Measurements from ENCODE around the gene JAM2. TPM values are rescaled to one million over a fixed set of nuclear protein-coding genes. Genes with fewer than 3 reads are reported as not detected.
"Not testable (repeated sequence)": the region's sequence is repeated elsewhere in the genome, so short reads cannot be mapped to it uniquely, and the experiment has no call there.

The JAM2 gene
- total and polyA plus RNA-seq, 12 donors, result 15.3 to 54.4 (median 34.5) TPM

DNA sequence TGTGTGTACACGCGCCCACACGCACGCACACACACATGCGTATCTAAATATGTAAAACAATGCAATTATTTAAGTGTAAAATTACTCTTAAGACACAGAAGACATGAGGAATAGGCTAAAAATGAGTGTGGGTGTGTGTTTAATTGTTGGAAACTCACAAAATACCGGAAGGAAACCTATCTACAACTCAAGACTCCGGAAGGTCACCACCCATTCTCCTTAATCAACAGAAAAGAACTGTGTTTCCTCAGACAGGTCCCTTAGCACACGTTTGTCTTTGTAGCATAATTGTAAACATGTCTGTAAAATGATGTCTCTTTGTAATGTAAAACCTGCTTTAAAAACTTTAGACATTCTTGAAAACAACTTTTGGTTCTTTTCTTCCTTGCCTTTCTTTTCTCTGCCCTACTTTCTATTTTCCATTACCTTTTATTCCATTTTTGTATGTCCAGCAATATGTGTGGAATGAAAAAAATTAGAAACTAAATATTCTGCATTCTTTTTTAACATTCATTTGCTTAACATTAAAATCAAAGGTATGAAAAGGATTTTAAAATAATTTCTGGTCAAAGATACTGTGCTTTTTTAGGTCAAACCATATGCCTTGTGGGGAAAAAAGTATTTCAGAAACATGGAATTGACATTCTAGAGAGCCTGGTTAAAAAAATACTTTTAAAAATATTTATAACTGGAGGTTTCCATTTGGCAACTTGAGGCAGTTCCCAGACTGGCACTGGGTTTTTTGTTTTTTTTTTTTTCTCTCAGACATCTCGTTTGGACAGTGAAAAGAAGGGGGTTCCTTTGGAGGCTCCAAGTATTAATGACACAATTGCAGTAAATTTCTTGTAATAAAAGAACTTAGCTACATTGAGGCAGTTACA lies 49.5 kb downstream of the JAM2 start:
- ATAC-seq, result peak in 7 of 8 donors; percentile 73 to 91 (median 79)
- 64 to 67% methylated on average over 9 of the region's 9 CpGs for WGBS, 2 donors
- Histone ChIP-seq H3K9me3 (no peaks in the 10 kb centered on the region), H3K4me1 (peaks cover 0 to 71% (median 19%) of the 10 kb centered on the region in 9 donors), H3K27ac (peak overlapping the region in 9 of 10 donors; percentile 36 to 79 (median 63)), H3K36me3 (peaks cover 0 to 62% (median 3%) of the 10 kb centered on the region in 9 donors), H3K27me3 (no peaks in the 10 kb centered on the region), H3K4me3 (no peak overlapping the region)
- no peak for DNase-seq
- intact Hi-C loops (cut with DNase I), result loop anchor here in 1 of 10 donors (5.0 kb wide), 1 partner anchor 46 kb away; no protein-coding TSS in a partner anchor
- TF ChIP-seq CTCF (IDR thresholded peaks at IDR 0.05), result no peak

DNA sequence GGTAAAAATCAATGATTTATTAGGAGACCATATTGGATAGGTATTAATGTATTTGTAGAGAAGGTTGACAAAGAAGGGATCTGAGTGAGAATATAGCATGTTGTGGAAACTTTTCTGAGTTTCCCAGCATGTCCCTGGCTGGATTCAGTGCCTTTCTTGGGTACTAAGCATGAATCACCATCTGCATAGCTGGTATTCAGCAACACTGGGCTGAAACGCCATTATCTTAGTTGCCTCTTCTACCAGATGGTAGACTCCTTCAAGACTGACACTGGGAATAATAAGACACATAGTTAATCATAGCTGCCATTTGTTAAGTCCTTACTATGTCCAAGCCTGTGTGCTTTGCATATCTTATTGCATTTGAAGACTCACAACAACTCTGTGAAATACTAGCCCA lies 50.2 kb downstream of the JAM2 start:
- no peak for TF ChIP-seq CTCF (IDR thresholded peaks at IDR 0.05)
- H3K4me3 ChIP-seq, result no peak overlapping the region
- H3K4me1 ChIP-seq, result peaks cover 0 to 71% (median 19%) of the 10 kb centered on the region in 9 donors
- H3K27me3 ChIP-seq, result no peaks in the 10 kb centered on the region
- intact Hi-C loops (cut with DNase I), result loop anchor here in 1 of 10 donors (5.0 kb wide), 1 partner anchor 47 kb away; no protein-coding TSS in a partner anchor
- peak overlapping the region in 9 of 10 donors; percentile 2 to 79 (median 53) for H3K27ac ChIP-seq
- ATAC-seq (no peak), DNase-seq (no peak)
- WGBS, 2 donors, result 59 to 66% methylated on average over 1 of the region's 1 CpG
- H3K36me3 ChIP-seq, result peaks cover 0 to 63% (median 3%) of the 10 kb centered on the region in 9 donors
- H3K9me3 ChIP-seq, result no peaks in the 10 kb centered on the region

DNA sequence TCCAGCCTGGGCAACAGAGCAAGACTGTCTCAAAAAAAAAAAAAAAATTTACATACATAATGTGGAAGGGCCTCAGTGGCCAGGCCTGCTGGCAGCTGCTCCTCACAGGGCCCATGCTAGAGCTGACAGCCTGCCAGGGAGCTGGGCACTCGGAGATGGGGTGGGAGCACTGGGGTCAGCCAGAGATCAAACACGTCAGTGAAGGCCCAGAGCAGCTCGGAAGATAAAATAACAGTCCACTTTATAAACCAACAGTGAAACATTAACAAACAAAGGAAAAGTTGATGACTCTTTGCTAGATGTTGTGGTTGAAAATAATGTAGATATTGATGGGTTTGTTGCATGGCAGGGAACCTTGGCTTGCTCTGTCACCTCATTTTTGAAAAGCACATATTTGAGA lies 52.9 kb downstream of the JAM2 start:
- TF ChIP-seq CTCF (IDR thresholded peaks at IDR 0.05), result no peak
- intact Hi-C loops (cut with DNase I), result no loop called here
- no peaks in the 10 kb centered on the region for H3K9me3 ChIP-seq
- peaks cover 0 to 46% (median 13%) of the 10 kb centered on the region in 9 donors for H3K4me1 ChIP-seq
- no peak overlapping the region for H3K4me3 ChIP-seq
- DNase-seq, result no peak
- WGBS, 2 donors, result 52 to 58% methylated on average over 3 of the region's 3 CpGs
- ATAC-seq, result peak in 4 of 8 donors; percentile 44 to 56 (median 52)
- no peaks in the 10 kb centered on the region for H3K27me3 ChIP-seq
- peaks cover 0 to 65% (median 3%) of the 10 kb centered on the region in 9 donors for H3K36me3 ChIP-seq
- peak overlapping the region in 2 of 10 donors; percentile 48 to 52 for H3K27ac ChIP-seq

GRCh38 chr21:25695461-25695860 lies 56.4 kb downstream of the JAM2 start:
- WGBS, 2 donors, result 91 to 99% methylated on average over 13 to 36 of the region's 36 CpGs
- H3K9me3 ChIP-seq; ATAC-seq; DNase-seq; H3K4me3 ChIP-seq; H3K27me3 ChIP-seq; intact Hi-C loops (cut with DNase I); H3K27ac ChIP-seq: not testable (repeated sequence)
- H3K4me1 ChIP-seq, result peaks cover 0 to 15% (median 0%) of the 10 kb centered on the region in 9 donors
- peaks cover 0 to 84% (median 4%) of the 10 kb centered on the region in 9 donors for H3K36me3 ChIP-seq
